Astrocyte (in vitro differentiated cells and primary cell): ENCODE data around the gene FAM149B1. TPM values are rescaled to one million over a fixed set of nuclear protein-coding genes. Genes with fewer than 3 reads are reported as not detected.

Experiments used
- DNase-seq: peaks from one replicate; pipeline ENCODE4 v3.0.0-alpha.2; 2010; ENCODE audit warnings: low read depth
- FAIRE-seq: peaks from 2 replicates; lab custom pipeline; 2011; peaks lifted over from hg19 to GRCh38; lab: Jason Lieb, UNC
- H2AFZ ChIP-seq: 2 replicates; pipeline ENCODE4 v1.6.0; 2012; ENCODE audit warnings: low read depth, low read length, inconsistent platforms
- H3K27ac ChIP-seq: 2 replicates; pipeline ENCODE4 v1.5.1; 2011; ENCODE audit warnings: low read depth, low read length, inconsistent platforms
- H3K27me3 ChIP-seq: 2 replicates; pipeline ENCODE4 v1.6.0; 2011; ENCODE audit warnings: low read length, inconsistent platforms; ENCODE audit not compliant: insufficient read depth
- H3K36me3 ChIP-seq: 2 replicates; pipeline ENCODE4 v1.5.1; 2011; ENCODE audit warnings: low read length, inconsistent platforms; ENCODE audit not compliant: insufficient read depth
- H3K4me1 ChIP-seq: 2 replicates; pipeline ENCODE4 v1.5.1; 2011; ENCODE audit warnings: low read length, inconsistent platforms; ENCODE audit not compliant: insufficient read depth
- H3K4me2 ChIP-seq: 2 replicates; pipeline ENCODE4 v1.6.0; 2012; ENCODE audit warnings: low read length, inconsistent platforms
- H3K4me3 ChIP-seq: 2 replicates; pipeline ENCODE4 v1.5.1; 2011; ENCODE audit warnings: low read depth, mild to moderate bottlenecking, low read length, inconsistent platforms; ENCODE audit not compliant: insufficient read depth
- H3K79me2 ChIP-seq: 2 replicates; pipeline ENCODE4 v1.6.0; 2012; ENCODE audit warnings: mild to moderate bottlenecking, low read length, inconsistent platforms; ENCODE audit not compliant: insufficient read depth
- H3K9ac ChIP-seq: 2 replicates; pipeline ENCODE4 v1.6.0; 2012; ENCODE audit warnings: mild to moderate bottlenecking, low read length, inconsistent platforms
- H3K9me3 ChIP-seq: 2 replicates; pipeline ENCODE4 v1.5.1; 2012; ENCODE audit warnings: low read depth, mild to moderate bottlenecking, low read length, inconsistent platforms; ENCODE audit not compliant: insufficient read depth
- H4K20me1 ChIP-seq: 2 replicates; pipeline ENCODE4 v1.6.0; 2012; ENCODE audit warnings: low read length, inconsistent platforms; ENCODE audit not compliant: insufficient read depth
- H3K27ac Mint-ChIP-seq: one replicate; pipeline ENCODE4 v1.8.0; 2021; ENCODE audit warnings: mild to moderate bottlenecking, mixed read lengths; ENCODE audit not compliant: unreplicated experiment
- H3K27me3 Mint-ChIP-seq: one replicate; pipeline ENCODE4 v1.8.0; 2021; ENCODE audit warnings: low read depth, mixed read lengths; ENCODE audit not compliant: unreplicated experiment
- H3K36me3 Mint-ChIP-seq: one replicate; pipeline ENCODE4 v1.8.0; 2021; ENCODE audit warnings: low read depth, mixed read lengths; ENCODE audit not compliant: unreplicated experiment
- H3K4me1 Mint-ChIP-seq: one replicate; pipeline ENCODE4 v1.8.0; 2021; ENCODE audit warnings: low read depth, mixed read lengths; ENCODE audit not compliant: unreplicated experiment
- H3K4me3 Mint-ChIP-seq: one replicate; pipeline ENCODE4 v1.8.0; 2021; ENCODE audit warnings: mild to moderate bottlenecking, moderate library complexity, mixed read lengths; ENCODE audit not compliant: unreplicated experiment
- H3K9me3 Mint-ChIP-seq: one replicate; pipeline ENCODE4 v1.8.0; 2021; ENCODE audit warnings: mild to moderate bottlenecking, mixed read lengths; ENCODE audit not compliant: unreplicated experiment
- CTCF ChIP-seq: IDR thresholded peaks from 2 replicates; pipeline ENCODE4 v1.5.1; 2011; ENCODE audit warnings: low read depth, mild to moderate bottlenecking, inconsistent platforms, low read length, moderate library complexity; ENCODE audit not compliant: insufficient read depth
- EZH2 ChIP-seq: IDR thresholded peaks from 2 replicates; pipeline ENCODE4 v1.6.1; 2012; ENCODE audit warnings: mild to moderate bottlenecking, low read length, inconsistent platforms; ENCODE audit not compliant: insufficient read depth
- total RNA-seq: library from RNA; stranded (reverse); gene quantifications from 2 replicates; pipeline ENCODE4 v1.2.1, GENCODE V29; 2021

Gene FAM149B1
- total RNA-seq, 1 donor from 2014 or later: 14.0 TPM

DNA sequence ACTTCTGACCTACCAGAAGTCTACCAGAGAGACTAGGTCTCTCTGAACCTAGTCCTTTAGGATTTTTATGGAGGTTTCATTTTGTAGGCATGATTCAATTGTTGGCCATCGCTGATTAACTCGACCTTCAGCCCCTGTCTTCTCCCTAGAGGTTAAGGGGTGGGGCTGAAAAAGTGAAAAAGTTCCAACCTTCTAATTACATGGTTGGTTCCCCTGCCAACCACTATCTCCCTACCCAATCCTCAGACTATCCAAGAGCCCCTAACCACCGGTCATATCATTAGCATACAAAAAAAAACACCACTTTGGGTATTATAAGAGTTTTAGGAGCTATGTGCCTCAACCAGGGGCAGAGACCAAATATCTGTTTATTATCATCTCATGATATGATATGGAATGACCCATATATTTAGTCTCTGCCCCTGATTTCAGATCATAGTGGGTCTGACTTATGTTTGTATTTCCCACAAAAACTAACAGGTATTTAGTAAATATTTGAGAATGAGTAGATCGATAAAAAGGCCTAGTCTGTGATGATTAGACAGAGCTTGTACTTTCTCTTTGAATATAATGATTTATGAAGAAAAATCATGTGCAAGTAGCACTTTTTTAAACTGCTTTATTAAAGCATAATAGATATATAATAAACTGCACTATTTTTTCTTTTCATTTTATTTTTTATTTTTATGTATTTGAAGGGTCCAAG lies 43.3 kb downstream of the FAM149B1 start:
- Histone ChIP-seq H3K4me2 (no peak overlapping the region), H3K36me3 (no peaks in the 10 kb centered on the region), H3K27me3 (no peaks in the 10 kb centered on the region), H3K27ac (no peak overlapping the region), H3K4me3 (no peak overlapping the region), H3K79me2 (no peaks in the 10 kb centered on the region), H3K4me1 (no peaks in the 10 kb centered on the region), H3K9me3 (no peaks in the 10 kb centered on the region), H2AFZ (no peak overlapping the region), H3K9ac (no peak overlapping the region), H4K20me1 (no peaks in the 10 kb centered on the region)
- DNase-seq (no peak), FAIRE-seq (no peak)
- Mint-ChIP-seq H3K9me3 (peaks cover 4% of the 10 kb centered on the region), H3K36me3 (peaks cover 7% of the 10 kb centered on the region), H3K27me3 (no peaks in the 10 kb centered on the region), H3K4me3 (no peak overlapping the region), H3K27ac (no peak overlapping the region), H3K4me1 (peaks cover 3% of the 10 kb centered on the region)
- TF ChIP-seq CTCF: no peak
- TF ChIP-seq EZH2: no peak

GRCh38 chr10:73215749-73216148 lies 47.8 kb downstream of the FAM149B1 start:
- Histone ChIP-seq H3K9me3 (no peaks in the 10 kb centered on the region), H3K79me2 (no peaks in the 10 kb centered on the region), H3K4me3 (no peak overlapping the region), H3K9ac (no peak overlapping the region), H4K20me1 (no peaks in the 10 kb centered on the region), H3K4me2 (no peak overlapping the region), H3K36me3 (peaks cover 6% of the 10 kb centered on the region), H2AFZ (no peak overlapping the region), H3K27ac (no peak overlapping the region), H3K27me3 (no peaks in the 10 kb centered on the region), H3K4me1 (no peaks in the 10 kb centered on the region)
- no peak overlapping the region for H3K4me3 Mint-ChIP-seq
- H3K27ac Mint-ChIP-seq: no peak overlapping the region
- H3K9me3 Mint-ChIP-seq: no peaks in the 10 kb centered on the region
- DNase-seq: no peak
- H3K36me3 Mint-ChIP-seq: peaks cover 13% of the 10 kb centered on the region
- no peaks in the 10 kb centered on the region for H3K27me3 Mint-ChIP-seq
- no peak for TF ChIP-seq EZH2
- no peak for TF ChIP-seq CTCF
- peaks cover 3% of the 10 kb centered on the region for H3K4me1 Mint-ChIP-seq
- no peak for FAIRE-seq

DNA sequence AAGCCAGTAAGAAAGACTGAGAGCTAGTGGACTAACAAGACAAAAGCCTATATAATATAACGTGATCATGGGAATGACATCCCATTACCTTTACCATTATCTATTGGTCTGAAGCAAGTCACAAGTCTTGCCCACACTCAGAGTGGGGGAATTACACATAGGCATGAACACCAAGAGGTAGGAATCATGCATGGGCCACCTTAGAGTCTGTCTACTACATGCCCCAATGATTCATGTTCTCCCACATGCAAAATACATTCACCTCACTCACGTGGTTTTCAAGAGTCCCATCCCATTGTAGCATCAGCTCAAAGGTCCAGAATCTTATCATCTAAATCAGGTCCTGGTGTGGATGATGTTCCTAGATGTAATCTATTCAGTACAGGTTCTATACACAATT lies 49.7 kb downstream of the FAM149B1 start:
- TF ChIP-seq CTCF: no peak
- TF ChIP-seq EZH2: no peak
- FAIRE-seq (no peak), DNase-seq (no peak)
- H3K79me2 ChIP-seq: no peaks in the 10 kb centered on the region
- H3K9me3 ChIP-seq: no peaks in the 10 kb centered on the region
- H2AFZ ChIP-seq: no peak overlapping the region
- no peaks in the 10 kb centered on the region for H3K4me1 ChIP-seq
- H3K36me3 ChIP-seq: peaks cover 6% of the 10 kb centered on the region
- no peak overlapping the region for H3K27ac Mint-ChIP-seq
- H3K9me3 Mint-ChIP-seq: no peaks in the 10 kb centered on the region
- H3K4me3 Mint-ChIP-seq: no peak overlapping the region
- H3K9ac ChIP-seq: no peak overlapping the region
- peaks cover 2% of the 10 kb centered on the region for H3K4me1 Mint-ChIP-seq
- peaks cover 13% of the 10 kb centered on the region for H3K36me3 Mint-ChIP-seq
- no peaks in the 10 kb centered on the region for H3K27me3 Mint-ChIP-seq
- no peaks in the 10 kb centered on the region for H3K27me3 ChIP-seq
- H3K27ac ChIP-seq: no peak overlapping the region
- H3K4me3 ChIP-seq: no peak overlapping the region
- no peak overlapping the region for H3K4me2 ChIP-seq
- H4K20me1 ChIP-seq: no peaks in the 10 kb centered on the region
